ENCODE results near the gene LEMD2. TPM values are rescaled to one million over a fixed set of nuclear protein-coding genes. Genes with fewer than 3 reads are reported as not detected.

LEMD2 gene
- polyA plus RNA-seq, 2 donors, result 39.8 to 43.2 TPM

- Histone ChIP-seq H3K4me1 (ENCODE audit: control insufficient read depth in 2 of 2, insufficient read depth in 2 of 2, low read length in 1 of 2) (no peaks in the 10 kb centered on the region), H3K4me3 (ENCODE audit: low read depth in 1 of 2, low read length in 2 of 2) (no peak overlapping the region), H3K9me3 (ENCODE audit: control insufficient read depth in 2 of 2, insufficient read depth in 1 of 2, low read depth in 1 of 2, low read length in 1 of 2) (no peaks in the 10 kb centered on the region), H3K36me3 (ENCODE audit: control insufficient read depth in 2 of 2, insufficient read depth in 2 of 2, low read length in 1 of 2) (no peaks in the 10 kb centered on the region), H3K27ac (ENCODE audit: low read depth in 2 of 2, low read length in 1 of 2) (no peak overlapping the region), H3K27me3 (ENCODE audit: control insufficient read depth in 1 of 2, insufficient read depth in 2 of 2, low read length in 2 of 2) (peaks cover 0 to 2% of the 10 kb centered on the region in 2 donors)
- 37 to 50% methylated on average over 2 of the region's 2 CpGs for WGBS, 2 donors
Measured at GRCh38 chr6:33809594-33809993, 20.7 kb upstream of the LEMD2 start.

- no peak overlapping the region for H3K27ac ChIP-seq (ENCODE audit: low read depth in 2 of 2, low read length in 1 of 2)
- WGBS, 2 donors, result 52 to 55% methylated on average over 8 of the region's 8 CpGs
- no peaks in the 10 kb centered on the region for H3K4me1 ChIP-seq (ENCODE audit: control insufficient read depth in 2 of 2, insufficient read depth in 2 of 2, low read length in 1 of 2)
- H3K4me3 ChIP-seq (ENCODE audit: low read depth in 1 of 2, low read length in 2 of 2), result no peak overlapping the region
- H3K9me3 ChIP-seq (ENCODE audit: control insufficient read depth in 2 of 2, insufficient read depth in 1 of 2, low read depth in 1 of 2, low read length in 1 of 2), result no peaks in the 10 kb centered on the region
- no peaks in the 10 kb centered on the region for H3K36me3 ChIP-seq (ENCODE audit: control insufficient read depth in 2 of 2, insufficient read depth in 2 of 2, low read length in 1 of 2)
- peaks cover 0 to 2% of the 10 kb centered on the region in 2 donors for H3K27me3 ChIP-seq (ENCODE audit: control insufficient read depth in 1 of 2, insufficient read depth in 2 of 2, low read length in 2 of 2)
Measured at GRCh38 chr6:33808641-33809180, 19.8 kb upstream of the LEMD2 start.

GRCh38 chr6:33807606-33808005 is 18.7 kb upstream of the LEMD2 start:
- Histone ChIP-seq H3K9me3 (ENCODE audit: control insufficient read depth in 2 of 2, insufficient read depth in 1 of 2, low read depth in 1 of 2, low read length in 1 of 2) (no peaks in the 10 kb centered on the region), H3K4me3 (ENCODE audit: low read depth in 1 of 2, low read length in 2 of 2) (no peak overlapping the region), H3K27me3 (ENCODE audit: control insufficient read depth in 1 of 2, insufficient read depth in 2 of 2, low read length in 2 of 2) (no peaks in the 10 kb centered on the region), H3K36me3 (ENCODE audit: control insufficient read depth in 2 of 2, insufficient read depth in 2 of 2, low read length in 1 of 2) (no peaks in the 10 kb centered on the region), H3K4me1 (ENCODE audit: control insufficient read depth in 2 of 2, insufficient read depth in 2 of 2, low read length in 1 of 2) (no peaks in the 10 kb centered on the region), H3K27ac (ENCODE audit: low read depth in 2 of 2, low read length in 1 of 2) (no peak overlapping the region)
- WGBS, 2 donors, result 59% methylated on average over 6 of the region's 6 CpGs

GRCh38 chr6:33806841-33807240 is 17.9 kb upstream of the LEMD2 start:
- 84% methylated on average over 9 of the region's 9 CpGs for WGBS, 2 donors
- H3K27ac ChIP-seq (ENCODE audit: low read depth in 2 of 2, low read length in 1 of 2), result no peak overlapping the region
- no peaks in the 10 kb centered on the region for H3K4me1 ChIP-seq (ENCODE audit: control insufficient read depth in 2 of 2, insufficient read depth in 2 of 2, low read length in 1 of 2)
- no peaks in the 10 kb centered on the region for H3K27me3 ChIP-seq (ENCODE audit: control insufficient read depth in 1 of 2, insufficient read depth in 2 of 2, low read length in 2 of 2)
- H3K9me3 ChIP-seq (ENCODE audit: control insufficient read depth in 2 of 2, insufficient read depth in 1 of 2, low read depth in 1 of 2, low read length in 1 of 2), result no peaks in the 10 kb centered on the region
- no peaks in the 10 kb centered on the region for H3K36me3 ChIP-seq (ENCODE audit: control insufficient read depth in 2 of 2, insufficient read depth in 2 of 2, low read length in 1 of 2)
- no peak overlapping the region for H3K4me3 ChIP-seq (ENCODE audit: low read depth in 1 of 2, low read length in 2 of 2)

GRCh38 chr6:33803571-33804053 is 14.7 kb upstream of the LEMD2 start, which contains the start of gene MLN:
MLN (minus strand) TSS chr6:33804003; CDS start chr6:33801163, 2,840 bp downstream.
- no peak within 1 kb of the TSS for H3K27ac ChIP-seq (ENCODE audit: low read depth in 2 of 2, low read length in 1 of 2)
- H3K27me3 ChIP-seq (ENCODE audit: control insufficient read depth in 1 of 2, insufficient read depth in 2 of 2, low read length in 2 of 2), result no peaks in the 10 kb centered on the region
- H3K36me3 ChIP-seq (ENCODE audit: control insufficient read depth in 2 of 2, insufficient read depth in 2 of 2, low read length in 1 of 2), result no peaks in the 10 kb centered on the region
- 82 to 87% methylated on average over 14 of the region's 14 CpGs for WGBS, 2 donors
- no peaks in the 10 kb centered on the region for H3K4me1 ChIP-seq (ENCODE audit: control insufficient read depth in 2 of 2, insufficient read depth in 2 of 2, low read length in 1 of 2)
- peaks cover 0 to 2% of the 10 kb centered on the region in 2 donors for H3K9me3 ChIP-seq (ENCODE audit: control insufficient read depth in 2 of 2, insufficient read depth in 1 of 2, low read depth in 1 of 2, low read length in 1 of 2)
- H3K4me3 ChIP-seq (ENCODE audit: low read depth in 1 of 2, low read length in 2 of 2), result no peak within 1 kb of the TSS

GRCh38 chr6:33802186-33802958 is 13.4 kb upstream of the LEMD2 start:
- Histone ChIP-seq H3K9me3 (ENCODE audit: control insufficient read depth in 2 of 2, insufficient read depth in 1 of 2, low read depth in 1 of 2, low read length in 1 of 2) (peaks cover 0 to 2% of the 10 kb centered on the region in 2 donors), H3K4me1 (ENCODE audit: control insufficient read depth in 2 of 2, insufficient read depth in 2 of 2, low read length in 1 of 2) (no peaks in the 10 kb centered on the region), H3K4me3 (ENCODE audit: low read depth in 1 of 2, low read length in 2 of 2) (no peak overlapping the region), H3K27ac (ENCODE audit: low read depth in 2 of 2, low read length in 1 of 2) (no peak overlapping the region), H3K36me3 (ENCODE audit: control insufficient read depth in 2 of 2, insufficient read depth in 2 of 2, low read length in 1 of 2) (no peaks in the 10 kb centered on the region), H3K27me3 (ENCODE audit: control insufficient read depth in 1 of 2, insufficient read depth in 2 of 2, low read length in 2 of 2) (no peaks in the 10 kb centered on the region)
- WGBS, 2 donors, result 78 to 80% methylated on average over 13 to 14 of the region's 14 CpGs

GRCh38 chr6:33801611-33802010 is 12.7 kb upstream of the LEMD2 start:
- H3K27me3 ChIP-seq (ENCODE audit: control insufficient read depth in 1 of 2, insufficient read depth in 2 of 2, low read length in 2 of 2), result no peaks in the 10 kb centered on the region
- H3K27ac ChIP-seq (ENCODE audit: low read depth in 2 of 2, low read length in 1 of 2), result no peak overlapping the region
- no peaks in the 10 kb centered on the region for H3K36me3 ChIP-seq (ENCODE audit: control insufficient read depth in 2 of 2, insufficient read depth in 2 of 2, low read length in 1 of 2)
- 80 to 86% methylated on average over 5 of the region's 5 CpGs for WGBS, 2 donors
- peaks cover 0 to 2% of the 10 kb centered on the region in 2 donors for H3K9me3 ChIP-seq (ENCODE audit: control insufficient read depth in 2 of 2, insufficient read depth in 1 of 2, low read depth in 1 of 2, low read length in 1 of 2)
- H3K4me1 ChIP-seq (ENCODE audit: control insufficient read depth in 2 of 2, insufficient read depth in 2 of 2, low read length in 1 of 2), result no peaks in the 10 kb centered on the region
- no peak overlapping the region for H3K4me3 ChIP-seq (ENCODE audit: low read depth in 1 of 2, low read length in 2 of 2)

- Histone ChIP-seq H3K36me3 (ENCODE audit: control insufficient read depth in 2 of 2, insufficient read depth in 2 of 2, low read length in 1 of 2) (no peaks in the 10 kb centered on the region), H3K4me1 (ENCODE audit: control insufficient read depth in 2 of 2, insufficient read depth in 2 of 2, low read length in 1 of 2) (no peaks in the 10 kb centered on the region), H3K27me3 (ENCODE audit: control insufficient read depth in 1 of 2, insufficient read depth in 2 of 2, low read length in 2 of 2) (no peaks in the 10 kb centered on the region), H3K4me3 (ENCODE audit: low read depth in 1 of 2, low read length in 2 of 2) (no peak overlapping the region), H3K9me3 (ENCODE audit: control insufficient read depth in 2 of 2, insufficient read depth in 1 of 2, low read depth in 1 of 2, low read length in 1 of 2) (peaks cover 0 to 2% of the 10 kb centered on the region in 2 donors), H3K27ac (ENCODE audit: low read depth in 2 of 2, low read length in 1 of 2) (no peak overlapping the region)
- 61 to 78% methylated on average over 13 of the region's 13 CpGs for WGBS, 2 donors
Measured at GRCh38 chr6:33800248-33800969, 11.5 kb upstream of the LEMD2 start.

GRCh38 chr6:33799454-33800113 is 10.7 kb upstream of the LEMD2 start:
- H3K27me3 ChIP-seq (ENCODE audit: control insufficient read depth in 1 of 2, insufficient read depth in 2 of 2, low read length in 2 of 2), result no peaks in the 10 kb centered on the region
- no peak overlapping the region for H3K4me3 ChIP-seq (ENCODE audit: low read depth in 1 of 2, low read length in 2 of 2)
- H3K9me3 ChIP-seq (ENCODE audit: control insufficient read depth in 2 of 2, insufficient read depth in 1 of 2, low read depth in 1 of 2, low read length in 1 of 2), result peaks cover 0 to 2% of the 10 kb centered on the region in 2 donors
- no peaks in the 10 kb centered on the region for H3K36me3 ChIP-seq (ENCODE audit: control insufficient read depth in 2 of 2, insufficient read depth in 2 of 2, low read length in 1 of 2)
- no peaks in the 10 kb centered on the region for H3K4me1 ChIP-seq (ENCODE audit: control insufficient read depth in 2 of 2, insufficient read depth in 2 of 2, low read length in 1 of 2)
- no peak overlapping the region for H3K27ac ChIP-seq (ENCODE audit: low read depth in 2 of 2, low read length in 1 of 2)
- WGBS, 2 donors, result 59 to 63% methylated on average over 4 of the region's 4 CpGs

All from esophagus (tissue), 2 donors.